CD4-positive, alpha-beta T cell (primary cell): Measurements from ENCODE around the gene WDR89. TPM values are rescaled to one million over a fixed set of nuclear protein-coding genes. Genes with fewer than 3 reads are reported as not detected.

Experiments
- ATAC-seq: fragments of 200-7000 bp; cut with Tn5 transposase; one replicate; pipeline ENCODE4 v1.10.0; 2022; ENCODE audit warnings: mild to moderate bottlenecking; ENCODE audit not compliant: poor library complexity
- CTCF ChIA-PET: fragments of 350-600 bp; sonication (Branson Sonifier 250); formaldehyde crosslinking; loops from one replicate; lab custom pipeline; 2021; ENCODE audit warnings: antibody characterized with exemption, inconsistent platforms; lab: Charles Lee
- POLR2A ChIA-PET: fragments of 350-600 bp; sonication (Branson Sonifier 250); formaldehyde crosslinking; loops from one replicate; lab custom pipeline; 2021; ENCODE audit warnings: antibody characterized with exemption, inconsistent platforms; lab: Charles Lee
- DNase-seq, 14 experiments: peaks; one replicate each; pipeline ENCODE4 v3.0.0-alpha.2; 2013 to 2020; ENCODE audit warnings: mixed read lengths in 2 of 14
- H3K27ac ChIP-seq, 2 donors: one replicate each; pipeline versions ENCODE4 v1.5.1 to v1.7.0; 2013; ENCODE audit warnings: low read length in 2 of 2, low read depth in 1 of 2, mild to moderate bottlenecking in 1 of 2
- H3K27me3 ChIP-seq, 2 experiments: 1 replicate in 1 of 2; 2 replicates in 1 of 2; pipeline versions ENCODE4 v1.6.1 to v1.7.0; 2013; ENCODE audit warnings: low read length in 2 of 2, control low read depth in 1 of 2, mild to moderate bottlenecking in 1 of 2, moderate library complexity in 1 of 2; ENCODE audit not compliant: insufficient read depth in 2 of 2, control insufficient read depth in 1 of 2
- H3K36me3 ChIP-seq: one replicate; pipeline ENCODE4 v1.6.1; 2013; ENCODE audit warnings: low read length, control low read depth; ENCODE audit not compliant: insufficient read depth
- H3K4me1 ChIP-seq: one replicate; pipeline ENCODE4 v1.6.1; 2013; ENCODE audit warnings: low read length, control low read depth; ENCODE audit not compliant: insufficient read depth
- H3K4me3 ChIP-seq: one replicate; pipeline ENCODE4 v1.5.1; 2013; ENCODE audit warnings: mild to moderate bottlenecking, low read length, moderate library complexity
- H3K9me3 ChIP-seq, 2 experiments: 1 replicate in 1 of 2; 2 replicates in 1 of 2; pipeline versions ENCODE4 v1.6.1 to v1.7.0; 2013; ENCODE audit warnings: low read length in 2 of 2, mild to moderate bottlenecking in 2 of 2, control low read depth in 1 of 2, moderate library complexity in 1 of 2; ENCODE audit not compliant: control insufficient read depth in 1 of 2, insufficient read depth in 1 of 2
- H3K27ac Mint-ChIP-seq: one replicate; pipeline ENCODE4 v1.8.0; 2020; ENCODE audit warnings: mixed read lengths
- H3K27me3 Mint-ChIP-seq: one replicate; pipeline ENCODE4 v1.8.0; 2021; ENCODE audit warnings: mixed read lengths
- H3K36me3 Mint-ChIP-seq: one replicate; pipeline ENCODE4 v1.8.0; 2021; ENCODE audit warnings: low read depth, mixed read lengths
- H3K4me1 Mint-ChIP-seq: one replicate; pipeline ENCODE4 v1.8.0; 2021; ENCODE audit warnings: low read depth, mixed read lengths
- H3K4me3 Mint-ChIP-seq: one replicate; pipeline ENCODE4 v1.8.0; 2020; ENCODE audit warnings: mild to moderate bottlenecking, mixed read lengths
- H3K9me3 Mint-ChIP-seq: one replicate; pipeline ENCODE4 v1.8.0; 2020; ENCODE audit warnings: mixed read lengths
- CTCF ChIP-seq: fragments of 200-600 bp; IDR thresholded peaks from one replicate; pipeline ENCODE4 v1.8.0; 2022; ENCODE audit warnings: antibody characterized with exemption, mild to moderate bottlenecking
- intact Hi-C, 2 experiments: fragments of 100-400 bp; cut with DNase I in 1 of 2; cut with micrococcal nuclease in 1 of 2; formaldehyde crosslinking; loops; one replicate each; pipeline versions ENCODE4 v1.15.1 to v1.9.0; 2023 to 2025; cut with DNase I, micrococcal nuclease
- total RNA-seq, 174 experiments: library from RNA in 2 of 174; stranded (reverse) in 2 of 174; gene quantifications; one replicate each; pipeline ENCODE4 v1.2.3 and lab custom pipeline; 2021 to 2026

Gene WDR89
- total RNA-seq, 2 experiments from 2014 or later: 12.4 to 13.4 TPM

GRCh38 chr14:63581491-63581890, 60.2 kb downstream of the WDR89 start:
- H3K36me3 Mint-ChIP-seq: no peaks in the 10 kb centered on the region
- TF ChIP-seq CTCF: no peak
- Histone ChIP-seq H3K36me3 (no peaks in the 10 kb centered on the region), H3K9me3 (no peaks in the 10 kb centered on the region), H3K4me3 (no peak overlapping the region), H3K4me1 (no peaks in the 10 kb centered on the region), H3K27me3 (no peaks in the 10 kb centered on the region), H3K27ac (no peak overlapping the region)
- no peak overlapping the region for H3K4me3 Mint-ChIP-seq
- intact Hi-C loops: no loop called here
- H3K27ac Mint-ChIP-seq: no peak overlapping the region
- no peaks in the 10 kb centered on the region for H3K27me3 Mint-ChIP-seq
- ChIA-PET CTCF (no interaction called here), POLR2A (no interaction called here)
- no peak for ATAC-seq
- no peaks in the 10 kb centered on the region for H3K4me1 Mint-ChIP-seq
- no peak for DNase-seq
- H3K9me3 Mint-ChIP-seq: no peaks in the 10 kb centered on the region

- ATAC-seq (no peak), DNase-seq (no peak)
- POLR2A ChIA-PET: no interaction called here
- Histone ChIP-seq H3K36me3 (no peaks in the 10 kb centered on the region), H3K4me1 (no peaks in the 10 kb centered on the region), H3K27me3 (no peaks in the 10 kb centered on the region), H3K27ac (no peak overlapping the region), H3K9me3 (no peaks in the 10 kb centered on the region), H3K4me3 (no peak overlapping the region)
- no peak overlapping the region for H3K4me3 Mint-ChIP-seq
- TF ChIP-seq CTCF: no peak
- H3K4me1 Mint-ChIP-seq: no peaks in the 10 kb centered on the region
- H3K27me3 Mint-ChIP-seq: peaks cover 8% of the 10 kb centered on the region
- no peaks in the 10 kb centered on the region for H3K9me3 Mint-ChIP-seq
- no peak overlapping the region for H3K27ac Mint-ChIP-seq
- intact Hi-C loops: no loop called here
- CTCF ChIA-PET: no interaction called here
- H3K36me3 Mint-ChIP-seq: no peaks in the 10 kb centered on the region
Measured at GRCh38 chr14:63578300-63578699, 63.4 kb downstream of the WDR89 start.

- Mint-ChIP-seq H3K27me3 (peaks cover 16% of the 10 kb centered on the region), H3K27ac (no peak overlapping the region), H3K36me3 (no peaks in the 10 kb centered on the region), H3K9me3 (no peaks in the 10 kb centered on the region), H3K4me1 (no peaks in the 10 kb centered on the region), H3K4me3 (no peak overlapping the region)
- intact Hi-C loops: no loop called here
- DNase-seq (no peak), ATAC-seq (no peak)
- ChIA-PET CTCF (no interaction called here), POLR2A (no interaction called here)
- Histone ChIP-seq H3K9me3 (no peaks in the 10 kb centered on the region), H3K27me3 (no peaks in the 10 kb centered on the region), H3K27ac (no peak overlapping the region), H3K36me3 (no peaks in the 10 kb centered on the region), H3K4me3 (no peak overlapping the region), H3K4me1 (no peaks in the 10 kb centered on the region)
- TF ChIP-seq CTCF: no peak
Measured at GRCh38 chr14:63573581-63573980, 68.1 kb downstream of the WDR89 start.
